Activated T-cell treated with anti-CD3 and anti-CD28 coated beads, Interleukin-2, amount 50 U/mL, for 24 hours (primary cell): Measurements from ENCODE around the gene MACROH2A2.
"Not testable (repeated sequence)": the region's sequence is repeated elsewhere in the genome, so short reads cannot be mapped to it uniquely, and the experiment has no call there.

Experiments used
- DNase-seq: peaks from one replicate; pipeline ENCODE4 v3.0.0-alpha.2; 2020
- H3K27ac Mint-ChIP-seq: 2 replicates; pipeline ENCODE4 v1.8.0; 2020; ENCODE audit warnings: mild to moderate bottlenecking, mixed read lengths
- H3K27me3 Mint-ChIP-seq: 2 replicates; pipeline ENCODE4 v1.8.0; 2020; ENCODE audit warnings: mixed read lengths
- H3K36me3 Mint-ChIP-seq: 2 replicates; pipeline ENCODE4 v1.8.0; 2020; ENCODE audit warnings: low read depth, mixed read lengths
- H3K4me1 Mint-ChIP-seq: 2 replicates; pipeline ENCODE4 v1.8.0; 2020; ENCODE audit warnings: low read depth, mixed read lengths
- H3K4me3 Mint-ChIP-seq: 2 replicates; pipeline ENCODE4 v1.8.0; 2020; ENCODE audit warnings: mild to moderate bottlenecking, moderate library complexity, mixed read lengths
- H3K9me3 Mint-ChIP-seq: 2 replicates; pipeline ENCODE4 v1.8.0; 2020; ENCODE audit warnings: mixed read lengths

The MACROH2A2 gene

DNA sequence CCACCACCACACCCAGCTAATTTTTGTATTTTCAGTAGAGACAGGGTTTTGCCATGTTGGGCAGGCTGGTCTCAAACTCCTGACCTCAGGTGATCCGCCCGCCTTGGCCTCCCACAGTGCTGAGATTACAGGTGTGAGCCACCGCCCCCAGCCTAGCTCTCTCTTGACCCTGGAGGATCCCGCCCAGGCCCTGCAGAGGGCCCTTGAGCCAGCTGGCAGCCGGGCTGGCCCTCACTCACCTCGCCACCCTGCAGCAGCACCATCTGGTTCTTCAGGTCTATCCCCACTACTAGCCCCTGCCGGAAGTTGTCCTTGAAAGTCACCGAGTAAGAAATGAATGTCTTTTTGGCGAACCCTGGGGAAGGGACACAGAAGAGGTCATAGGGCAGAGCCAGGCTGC lies 70.5 kb downstream of the MACROH2A2 start:
- not testable (repeated sequence) for H3K4me1 Mint-ChIP-seq
- peaks cover 27% of the 10 kb centered on the region for H3K36me3 Mint-ChIP-seq

DNA sequence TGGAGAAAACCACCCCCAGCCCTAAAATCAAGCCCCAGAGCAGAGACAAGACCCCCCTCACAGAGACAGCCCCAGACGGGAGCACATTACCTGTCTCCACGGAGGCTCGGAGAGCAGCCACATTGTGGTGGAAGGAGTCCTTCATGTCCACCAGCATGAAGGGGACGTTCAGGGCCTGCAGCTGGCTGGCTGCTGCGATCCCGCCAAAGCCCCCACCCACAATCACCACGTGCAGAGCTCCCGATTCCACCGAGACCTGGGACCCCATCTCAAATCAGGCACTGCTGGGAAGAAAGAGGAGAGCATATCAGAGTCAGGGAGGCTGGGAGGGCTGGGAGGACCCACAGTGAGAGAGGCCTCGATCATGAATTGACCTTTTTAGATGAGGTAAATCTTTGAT lies 71.2 kb downstream of the MACROH2A2 start:
- Mint-ChIP-seq H3K27me3 (no peaks in the 10 kb centered on the region), H3K9me3 (no peaks in the 10 kb centered on the region), H3K4me3 (no peak overlapping the region), H3K27ac (no peak overlapping the region), H3K4me1 (no peaks in the 10 kb centered on the region), H3K36me3 (peaks cover 29% of the 10 kb centered on the region)
- no peak for DNase-seq

More for the DNA sequence above, 70.5 kb downstream of the MACROH2A2 start:
- not testable (repeated sequence) for H3K27me3 Mint-ChIP-seq, DNase-seq, H3K9me3 Mint-ChIP-seq, H3K27ac Mint-ChIP-seq, H3K4me3 Mint-ChIP-seq

DNA sequence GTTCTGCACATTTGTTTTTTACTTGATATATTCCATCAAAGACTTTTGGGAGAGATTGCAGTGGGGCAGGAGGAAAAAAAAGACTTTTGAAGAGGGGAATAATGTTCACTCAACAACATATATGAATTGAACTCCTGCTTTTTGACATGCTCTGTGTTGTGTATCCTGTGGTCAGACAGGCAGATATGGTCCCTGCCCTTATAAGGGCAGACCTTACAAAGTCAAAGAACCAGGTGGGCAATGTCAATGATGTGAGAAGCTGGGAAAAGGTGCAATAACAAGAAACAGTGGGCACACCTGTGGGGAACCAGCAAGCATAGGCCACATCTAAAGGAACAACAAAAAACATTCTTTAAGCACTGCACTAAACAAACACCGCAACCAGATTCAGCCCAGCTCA lies 71.8 kb downstream of the MACROH2A2 start:
- Mint-ChIP-seq H3K9me3 (no peaks in the 10 kb centered on the region), H3K27ac (no peak overlapping the region), H3K27me3 (no peaks in the 10 kb centered on the region), H3K4me1 (no peaks in the 10 kb centered on the region), H3K36me3 (peaks cover 28% of the 10 kb centered on the region), H3K4me3 (no peak overlapping the region)
- no peak for DNase-seq

DNA sequence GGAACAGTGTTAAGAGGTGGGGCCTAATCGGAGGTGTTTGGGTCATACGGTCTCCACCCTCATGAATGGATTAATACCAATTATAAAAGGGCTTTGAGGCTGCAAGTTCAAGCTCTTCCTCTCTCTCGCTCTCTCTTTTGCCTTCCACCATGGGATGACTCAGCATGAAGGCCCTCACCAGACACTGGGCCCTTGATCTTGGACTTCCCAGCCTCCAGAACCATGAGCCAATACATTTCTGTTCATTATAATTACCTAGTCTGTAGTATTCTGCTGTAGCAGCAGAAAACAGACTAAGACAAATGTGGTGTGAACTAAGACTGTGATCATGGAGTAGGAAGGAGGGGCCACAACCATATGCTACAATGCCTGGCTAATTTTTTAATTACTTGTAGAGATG lies 72.3 kb downstream of the MACROH2A2 start:
- Mint-ChIP-seq H3K4me3 (no peak overlapping the region), H3K4me1 (no peaks in the 10 kb centered on the region), H3K27me3 (no peaks in the 10 kb centered on the region), H3K9me3 (no peaks in the 10 kb centered on the region), H3K27ac (no peak overlapping the region), H3K36me3 (peaks cover 24% of the 10 kb centered on the region)
- no peak for DNase-seq

DNA sequence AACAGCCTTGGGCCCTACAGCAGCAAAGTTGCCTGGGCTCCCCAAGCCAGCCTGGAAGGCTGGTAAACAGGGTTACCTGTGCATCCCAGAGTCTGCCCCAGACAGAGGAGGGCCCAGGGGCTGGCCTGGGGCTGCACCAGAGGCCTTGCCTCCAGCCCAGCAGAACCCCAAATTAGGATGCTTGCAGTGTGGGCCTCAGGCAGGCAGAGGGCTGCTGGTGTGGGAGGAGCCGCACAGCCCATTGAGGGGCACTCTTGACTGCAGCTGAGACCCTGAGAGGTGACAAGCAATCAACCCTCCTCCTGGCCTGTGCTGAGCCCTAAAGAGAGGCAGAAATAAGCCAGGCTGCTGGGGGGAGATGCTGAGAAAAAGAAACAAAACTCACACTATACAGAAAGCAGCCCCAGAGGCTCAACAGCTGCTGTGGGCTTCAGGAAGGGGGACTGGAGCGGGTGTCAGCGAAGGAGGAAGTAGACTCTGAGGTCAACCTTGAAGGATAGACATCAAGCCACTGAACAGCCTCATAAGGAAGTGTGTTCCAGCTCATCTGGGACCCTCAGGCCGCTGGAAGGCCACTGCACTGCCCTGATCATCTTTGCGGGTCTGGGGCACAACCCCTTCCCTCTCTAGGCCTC lies 73.4 kb downstream of the MACROH2A2 start:
- Mint-ChIP-seq H3K27ac (no peak overlapping the region), H3K27me3 (no peaks in the 10 kb centered on the region), H3K36me3 (peaks cover 17% of the 10 kb centered on the region), H3K4me3 (no peak overlapping the region), H3K4me1 (peaks cover 7% of the 10 kb centered on the region), H3K9me3 (no peaks in the 10 kb centered on the region)
- DNase-seq, result no peak

DNA sequence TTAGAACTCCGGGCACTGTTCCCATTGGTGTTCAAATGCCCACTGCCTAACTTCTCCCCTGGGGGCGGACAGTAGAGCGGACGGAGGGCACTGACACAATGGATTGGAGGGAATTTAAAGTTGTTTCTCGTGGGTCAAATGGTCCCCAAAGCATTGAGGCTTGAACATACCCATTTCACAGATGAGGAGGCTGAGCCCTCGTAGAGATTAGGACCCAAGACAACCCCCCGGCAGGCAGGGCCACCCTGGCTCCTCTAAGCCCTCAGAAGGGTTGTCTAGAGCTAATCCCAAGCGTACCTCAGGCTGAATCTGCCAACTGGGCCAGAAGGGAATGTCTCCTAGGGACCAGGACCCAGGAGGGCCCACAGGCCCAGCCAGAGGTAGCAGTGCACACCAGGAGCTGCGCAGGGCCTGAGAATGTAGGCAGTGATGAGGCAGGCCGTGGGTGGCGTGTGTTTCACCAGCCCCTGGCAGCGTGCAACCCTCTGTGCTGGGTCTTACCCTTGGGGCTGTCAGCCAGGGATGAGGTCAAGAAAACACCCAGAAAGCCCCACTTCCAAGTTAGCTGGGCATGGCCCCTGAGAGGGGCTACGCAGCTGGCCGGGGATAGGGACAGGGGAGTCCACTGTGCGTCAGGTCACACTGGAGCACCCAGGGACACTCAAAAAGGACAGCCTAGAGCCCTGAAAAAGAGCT lies 74.2 kb downstream of the MACROH2A2 start:
- H3K4me3 Mint-ChIP-seq, result no peak overlapping the region
- no peak overlapping the region for H3K27ac Mint-ChIP-seq
- H3K4me1 Mint-ChIP-seq, result peaks cover 13% of the 10 kb centered on the region
- H3K27me3 Mint-ChIP-seq, result no peaks in the 10 kb centered on the region
- H3K9me3 Mint-ChIP-seq, result no peaks in the 10 kb centered on the region
- DNase-seq, result no peak
- peaks cover 15% of the 10 kb centered on the region for H3K36me3 Mint-ChIP-seq

DNA sequence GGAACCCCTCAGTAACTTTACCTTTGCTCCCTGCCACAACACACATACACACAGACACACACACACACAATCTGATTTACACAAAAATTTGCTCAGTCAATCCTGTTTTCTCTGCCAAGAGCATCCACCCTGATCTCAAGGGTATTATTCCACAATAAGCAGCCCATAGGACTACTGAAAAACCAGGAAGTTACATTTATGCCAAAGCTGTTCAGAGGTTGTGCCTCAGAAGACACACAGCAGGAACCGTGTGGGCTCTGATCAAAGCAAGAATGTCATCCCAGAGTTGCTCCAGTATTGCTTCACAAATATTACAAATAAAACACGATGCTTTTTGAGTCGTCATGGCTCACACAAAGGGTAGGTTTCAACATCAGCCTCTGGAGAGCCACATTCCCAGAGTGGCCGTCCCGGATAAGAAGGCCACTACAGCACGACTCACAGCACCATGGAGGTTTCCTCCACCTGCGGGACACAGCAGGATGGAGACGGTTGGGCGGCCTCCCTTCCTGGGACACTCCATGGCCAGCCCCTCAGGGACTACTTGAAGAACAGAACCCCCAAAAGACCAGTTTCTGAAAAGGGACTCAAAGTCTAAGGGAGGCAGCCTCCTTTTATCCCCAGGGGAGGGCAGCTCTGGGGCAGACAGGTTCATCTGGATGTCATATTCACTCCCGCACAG lies 78.4 kb downstream of the MACROH2A2 start:
- Mint-ChIP-seq H3K4me1 (peaks cover 26% of the 10 kb centered on the region), H3K27me3 (peaks cover 2% of the 10 kb centered on the region), H3K36me3 (peaks cover 11% of the 10 kb centered on the region), H3K27ac (no peak overlapping the region), H3K9me3 (no peaks in the 10 kb centered on the region), H3K4me3 (peak overlapping the region; percentile 84)
- DNase-seq, result peak; percentile 28

DNA sequence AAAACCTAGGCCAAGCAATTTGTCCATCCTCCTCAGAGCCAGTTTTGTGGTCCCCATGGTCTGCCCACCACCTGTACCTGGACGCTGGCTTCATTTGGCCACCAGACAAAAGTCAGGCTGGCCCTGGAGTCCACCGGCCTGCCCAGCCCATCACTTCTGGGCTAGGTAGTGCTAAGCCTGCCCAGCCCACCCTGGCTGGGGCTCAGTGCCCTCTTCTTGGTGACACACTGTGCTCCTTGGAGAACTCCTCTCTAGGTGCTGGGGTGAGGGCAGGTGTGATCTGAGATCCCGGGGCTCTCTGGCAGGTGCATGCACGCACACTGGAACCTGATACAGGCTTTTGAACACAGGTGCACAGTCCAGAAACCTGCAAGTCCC lies 78.9 kb downstream of the MACROH2A2 start:
- H3K27ac Mint-ChIP-seq, result peak overlapping the region; percentile 93
- H3K9me3 Mint-ChIP-seq, result no peaks in the 10 kb centered on the region
- peaks cover 2% of the 10 kb centered on the region for H3K27me3 Mint-ChIP-seq
- H3K36me3 Mint-ChIP-seq, result peaks cover 11% of the 10 kb centered on the region
- no peak for DNase-seq
- H3K4me1 Mint-ChIP-seq, result peaks cover 26% of the 10 kb centered on the region
- H3K4me3 Mint-ChIP-seq, result peak overlapping the region; percentile 84

DNA sequence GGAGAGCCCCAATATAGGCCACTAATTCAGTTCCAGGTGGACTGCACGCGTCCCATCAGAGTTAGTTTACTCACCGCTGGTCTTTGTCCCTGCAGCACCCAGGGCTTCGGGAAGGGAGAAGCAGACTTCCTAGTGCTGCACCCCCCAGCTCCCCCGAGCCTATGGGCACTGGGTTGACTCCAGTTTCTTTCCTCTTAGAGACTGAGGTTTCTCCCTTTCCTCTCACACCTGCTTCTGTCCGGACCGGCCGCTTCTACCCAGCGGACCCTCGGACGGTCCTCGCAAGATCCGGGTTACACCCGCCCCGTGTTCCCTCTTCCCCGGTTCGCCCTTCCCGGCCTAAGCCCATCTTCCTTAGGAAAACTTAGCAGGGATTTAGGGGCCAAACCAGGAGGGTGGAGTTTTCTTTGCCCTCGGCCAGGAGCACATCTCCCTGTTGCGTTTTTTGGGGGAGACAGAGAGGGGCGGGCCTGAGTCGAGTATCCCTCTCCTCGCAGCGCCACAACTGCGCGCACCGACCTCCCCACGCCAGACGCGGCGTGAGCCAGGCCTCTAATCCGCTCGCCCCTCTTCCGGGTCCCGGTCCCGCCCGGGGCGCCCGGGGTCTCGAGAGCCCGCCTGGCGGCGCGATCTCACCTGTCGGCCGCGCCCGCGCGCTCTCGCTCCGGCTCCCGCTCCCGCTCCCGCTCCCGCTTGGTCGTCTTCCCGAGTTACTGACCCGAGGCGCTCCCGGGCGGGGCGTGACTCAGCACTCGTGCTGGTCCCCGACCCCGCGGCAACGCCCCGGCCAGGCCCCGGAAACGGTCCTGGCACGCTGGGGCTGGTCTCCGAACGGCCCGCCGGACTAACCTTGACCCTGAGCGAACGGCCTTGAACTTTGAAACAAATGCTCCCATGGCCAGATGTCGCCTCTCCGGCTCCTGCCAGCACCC lies 79.7 kb downstream of the MACROH2A2 start, which contains the start of gene AIFM2:
TSS of gene AIFM2 (minus strand) at position 728 of the 932 bp plus-strand sequence. CDS start 8,741 bp downstream, outside the sequence.
- DNase-seq, result peak; percentile 74

DNA sequence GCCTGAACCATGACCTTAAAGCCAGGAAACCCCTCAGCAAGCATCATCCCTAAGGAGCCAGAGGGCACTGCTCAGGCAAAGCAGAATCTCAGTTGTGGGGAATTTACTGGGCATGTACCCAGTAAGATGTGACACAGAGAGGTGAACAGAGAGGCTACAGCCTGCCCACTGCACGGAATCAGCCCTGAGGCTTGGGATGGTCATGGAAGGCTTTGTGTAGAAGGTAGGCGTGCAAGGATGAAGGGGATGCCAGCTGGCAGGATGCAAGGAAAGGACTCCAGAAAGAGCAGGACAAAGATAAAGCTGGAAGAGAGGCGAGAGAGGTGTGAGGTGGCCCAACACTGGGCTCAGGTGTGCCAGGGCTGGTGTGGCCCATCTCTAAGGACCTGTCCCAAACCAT lies 82.4 kb downstream of the MACROH2A2 start:
- H3K4me1 Mint-ChIP-seq, result peaks cover 28% of the 10 kb centered on the region

More for the DNA sequence above, 79.7 kb downstream of the MACROH2A2 start, which contains the start of gene AIFM2:
- H3K4me1 Mint-ChIP-seq, result peaks cover 26% of the 10 kb centered on the region
- H3K9me3 Mint-ChIP-seq, result no peaks in the 10 kb centered on the region
- peak within 1 kb of the TSS; percentile 84 for H3K4me3 Mint-ChIP-seq
- peak within 1 kb of the TSS; percentile 93 for H3K27ac Mint-ChIP-seq
- peaks cover 2% of the 10 kb centered on the region for H3K27me3 Mint-ChIP-seq
- H3K36me3 Mint-ChIP-seq, result peaks cover 11% of the 10 kb centered on the region

DNA sequence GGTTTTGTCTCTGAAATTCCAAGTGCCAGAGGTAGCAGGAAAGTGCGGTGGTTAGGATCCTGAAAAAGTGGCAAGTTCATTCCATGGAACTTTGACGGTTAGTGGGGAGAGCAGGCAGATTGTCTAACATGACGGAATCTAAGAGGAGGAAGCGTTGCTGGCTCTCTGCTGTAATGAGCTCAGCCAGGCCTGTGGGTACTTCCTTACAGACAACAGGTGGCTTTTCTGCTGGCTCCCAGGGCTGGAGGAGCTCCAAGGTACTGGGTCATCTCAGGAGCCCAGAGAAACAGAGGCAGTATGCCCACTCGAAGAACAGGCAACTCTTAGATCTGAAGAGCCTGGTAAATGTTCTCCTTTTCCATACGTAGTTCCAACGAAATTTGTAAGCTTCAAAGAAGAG lies 83.0 kb downstream of the MACROH2A2 start:
- peaks cover 25% of the 10 kb centered on the region for H3K4me1 Mint-ChIP-seq
- H3K27ac Mint-ChIP-seq, result no peak overlapping the region
- peak; percentile 17 for DNase-seq
- peaks cover 26% of the 10 kb centered on the region for H3K36me3 Mint-ChIP-seq
- peaks cover 2% of the 10 kb centered on the region for H3K27me3 Mint-ChIP-seq
- H3K9me3 Mint-ChIP-seq, result no peaks in the 10 kb centered on the region
- no peak overlapping the region for H3K4me3 Mint-ChIP-seq

More for the DNA sequence above, 82.4 kb downstream of the MACROH2A2 start:
- H3K9me3 Mint-ChIP-seq, result no peaks in the 10 kb centered on the region
- no peak overlapping the region for H3K27ac Mint-ChIP-seq
- peaks cover 2% of the 10 kb centered on the region for H3K27me3 Mint-ChIP-seq
- peaks cover 22% of the 10 kb centered on the region for H3K36me3 Mint-ChIP-seq
- no peak overlapping the region for H3K4me3 Mint-ChIP-seq
- no peak for DNase-seq

DNA sequence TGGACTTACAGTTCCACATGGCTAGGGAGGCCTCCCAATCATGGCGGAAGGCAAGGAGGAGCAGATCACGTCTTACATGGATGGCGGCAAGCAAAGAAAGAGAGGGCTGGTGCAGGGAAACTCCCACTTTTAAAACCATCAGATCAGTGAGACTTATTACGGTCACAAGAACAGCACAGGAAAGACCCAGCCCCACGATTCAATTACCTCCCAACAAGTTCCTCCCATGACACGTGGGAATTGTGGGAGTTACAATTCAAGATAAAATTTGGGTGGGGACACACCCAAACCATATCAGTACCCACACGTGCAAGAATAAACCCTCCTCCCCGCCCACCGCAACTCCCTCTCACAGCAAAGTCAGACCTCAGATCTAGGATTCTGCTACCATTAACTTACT lies 84.5 kb downstream of the MACROH2A2 start:
- no peaks in the 10 kb centered on the region for H3K9me3 Mint-ChIP-seq
- H3K27ac Mint-ChIP-seq, result no peak overlapping the region
- peaks cover 23% of the 10 kb centered on the region for H3K36me3 Mint-ChIP-seq
- peak; percentile 7 for DNase-seq
- H3K27me3 Mint-ChIP-seq, result peaks cover under 1% of the 10 kb centered on the region
- no peak overlapping the region for H3K4me3 Mint-ChIP-seq
- H3K4me1 Mint-ChIP-seq, result peaks cover 13% of the 10 kb centered on the region

DNA sequence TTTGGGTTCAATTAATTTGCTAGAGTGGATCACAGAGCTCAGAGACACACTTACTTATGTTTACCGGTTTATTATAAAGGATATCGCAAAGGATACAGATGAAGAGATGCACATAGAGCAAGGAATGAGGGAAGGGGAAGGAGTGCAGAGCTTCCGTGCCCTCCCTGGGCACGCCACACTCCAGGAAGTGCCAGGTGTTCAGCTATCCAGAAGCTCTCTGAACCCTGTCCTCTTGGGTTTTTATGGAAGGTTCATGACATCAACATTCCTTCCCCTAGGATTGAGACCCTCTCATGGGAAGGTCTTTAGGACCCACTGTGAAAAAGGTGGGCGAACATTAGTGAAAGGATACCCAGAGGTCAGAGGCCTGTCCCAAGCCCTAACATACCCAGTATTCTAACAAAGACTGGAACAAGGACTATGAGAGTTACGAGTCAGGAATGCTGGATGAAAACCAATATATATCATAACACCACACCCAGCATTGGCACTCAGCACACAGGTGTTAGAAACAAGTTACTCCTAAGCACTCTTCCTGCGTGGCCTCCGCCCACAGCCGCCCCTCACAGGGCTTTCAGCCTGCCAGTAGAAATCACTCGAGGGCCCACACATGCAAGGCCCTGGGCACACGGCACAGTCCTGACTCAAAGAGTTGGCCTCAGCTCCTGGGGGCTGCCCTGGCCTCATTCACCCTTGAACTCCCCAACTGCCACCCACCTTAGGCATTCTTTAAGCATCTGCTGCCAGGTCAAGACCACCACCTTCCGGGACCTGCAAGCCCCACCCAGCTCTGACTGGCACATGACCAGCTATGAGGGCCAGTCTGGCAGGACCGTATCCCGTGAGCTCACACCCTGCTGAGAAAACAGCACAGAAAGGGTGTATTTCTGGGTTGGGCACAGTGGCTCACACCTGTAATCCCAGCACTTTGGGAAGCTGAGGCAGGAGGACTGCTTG lies 85.6 kb downstream of the MACROH2A2 start:
- Mint-ChIP-seq H3K4me3 (no peak overlapping the region), H3K4me1 (peaks cover 11% of the 10 kb centered on the region)

More for the DNA sequence above, 85.6 kb downstream of the MACROH2A2 start:
- Mint-ChIP-seq H3K27ac (no peak overlapping the region), H3K9me3 (no peaks in the 10 kb centered on the region), H3K36me3 (peaks cover 25% of the 10 kb centered on the region), H3K27me3 (no peaks in the 10 kb centered on the region)
- no peak for DNase-seq
